Neural crest cell (in vitro differentiated cells): Measurements from ENCODE around the gene GNA14. TPM values are rescaled to one million over a fixed set of nuclear protein-coding genes. Genes with fewer than 3 reads are reported as not detected.

Experiments
- DNase-seq: peaks from one replicate; pipeline ENCODE4 v3.0.0; 2021; ENCODE audit warnings: low read depth, mixed read lengths, low spot score
- H3K27ac Mint-ChIP-seq: one replicate; pipeline ENCODE4 v1.8.0; 2021; ENCODE audit warnings: mild to moderate bottlenecking, mixed read lengths; ENCODE audit not compliant: unreplicated experiment
- H3K27me3 Mint-ChIP-seq: 2 replicates; pipeline ENCODE4 v1.8.0; 2021; ENCODE audit warnings: low read depth, mild to moderate bottlenecking, mixed read lengths
- H3K36me3 Mint-ChIP-seq: 2 replicates; pipeline ENCODE4 v1.8.0; 2021; ENCODE audit warnings: low read depth, mild to moderate bottlenecking, mixed read lengths
- H3K4me1 Mint-ChIP-seq: 2 replicates; pipeline ENCODE4 v1.8.0; 2021; ENCODE audit warnings: mixed read lengths
- H3K4me3 Mint-ChIP-seq: one replicate; pipeline ENCODE4 v1.8.0; 2021; ENCODE audit warnings: mild to moderate bottlenecking, mixed read lengths
- H3K9me3 Mint-ChIP-seq: 2 replicates; pipeline ENCODE4 v1.8.0; 2021; ENCODE audit warnings: mixed read lengths
- CTCF ChIP-seq: fragments of 200-600 bp; sonication (generic); conservative IDR thresholded peaks from 2 replicates; pipeline ENCODE4 v1.5.0; 2021; ENCODE audit warnings: antibody characterized with exemption, mild to moderate bottlenecking
- total RNA-seq: library from RNA; stranded (reverse); gene quantifications from 2 replicates; pipeline ENCODE4 v1.2.1, GENCODE V29; 2021

GNA14 gene
- total RNA-seq, 1 donor from 2014 or later: not detected

DNA sequence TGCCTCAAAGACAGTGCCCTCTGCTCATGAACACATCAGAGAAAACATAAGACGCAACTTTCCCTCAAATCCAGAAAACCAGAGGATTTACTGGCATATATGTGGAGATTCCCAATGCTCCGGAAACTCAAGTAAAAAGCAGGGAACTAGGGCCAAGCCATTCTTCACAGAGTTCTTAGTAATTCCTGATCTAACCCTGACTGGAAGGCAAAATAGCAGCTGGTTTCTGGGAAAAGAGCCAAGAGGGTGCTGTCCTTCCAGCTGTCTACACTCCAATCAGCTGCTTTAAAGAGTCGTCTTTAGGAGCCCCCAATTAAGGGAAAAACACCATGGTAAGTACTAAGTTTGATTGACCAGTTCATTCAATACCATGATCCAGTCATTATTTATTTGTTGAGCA lies 49.6 kb downstream of the GNA14 start:
- no peak overlapping the region for H3K27ac Mint-ChIP-seq
- H3K36me3 Mint-ChIP-seq: no peaks in the 10 kb centered on the region
- no peak for DNase-seq
- no peaks in the 10 kb centered on the region for H3K9me3 Mint-ChIP-seq
- H3K4me3 Mint-ChIP-seq: no peak overlapping the region
- TF ChIP-seq CTCF: no peak
- H3K4me1 Mint-ChIP-seq: no peaks in the 10 kb centered on the region
- H3K27me3 Mint-ChIP-seq: no peaks in the 10 kb centered on the region

GRCh38 chr9:77597057-77597456 lies 51.1 kb downstream of the GNA14 start:
- no peaks in the 10 kb centered on the region for H3K9me3 Mint-ChIP-seq
- no peak overlapping the region for H3K27ac Mint-ChIP-seq
- no peak for TF ChIP-seq CTCF
- H3K4me3 Mint-ChIP-seq: no peak overlapping the region
- DNase-seq: no peak
- H3K4me1 Mint-ChIP-seq: no peaks in the 10 kb centered on the region
- H3K27me3 Mint-ChIP-seq: no peaks in the 10 kb centered on the region
- H3K36me3 Mint-ChIP-seq: no peaks in the 10 kb centered on the region

- Mint-ChIP-seq H3K36me3 (no peaks in the 10 kb centered on the region), H3K4me3 (no peak overlapping the region), H3K9me3 (no peaks in the 10 kb centered on the region), H3K4me1 (no peaks in the 10 kb centered on the region), H3K27me3 (no peaks in the 10 kb centered on the region), H3K27ac (no peak overlapping the region)
- no peak for DNase-seq
- TF ChIP-seq CTCF: no peak
Observed at GRCh38 chr9:77595426-77596095, 52.6 kb downstream of the GNA14 start.

GRCh38 chr9:77594963-77595362 lies 53.2 kb downstream of the GNA14 start:
- no peaks in the 10 kb centered on the region for H3K27me3 Mint-ChIP-seq
- H3K27ac Mint-ChIP-seq: peak overlapping the region; percentile 51
- no peak for DNase-seq
- no peak for TF ChIP-seq CTCF
- no peak overlapping the region for H3K4me3 Mint-ChIP-seq
- H3K9me3 Mint-ChIP-seq: no peaks in the 10 kb centered on the region
- H3K4me1 Mint-ChIP-seq: no peaks in the 10 kb centered on the region
- H3K36me3 Mint-ChIP-seq: no peaks in the 10 kb centered on the region

DNA sequence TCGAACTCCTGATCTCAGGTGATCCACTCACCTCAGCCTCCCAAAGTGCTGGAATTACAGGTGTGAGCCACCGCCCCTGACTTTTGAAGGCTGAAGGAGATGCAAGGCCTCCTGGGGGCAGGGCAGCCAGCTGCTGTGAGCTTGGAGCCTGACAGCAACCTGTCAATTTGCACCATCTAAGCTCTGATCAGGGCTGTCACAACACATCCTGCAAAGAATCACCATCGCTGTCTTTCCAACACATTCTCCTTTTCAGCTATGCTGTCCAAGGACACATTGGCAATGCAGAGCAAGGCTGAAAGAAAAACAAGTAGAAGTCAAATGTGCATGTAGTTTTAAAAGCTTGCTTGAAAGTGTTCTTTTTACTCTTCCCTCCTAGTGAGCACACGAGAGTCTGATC lies 54.6 kb downstream of the GNA14 start:
- Mint-ChIP-seq H3K27me3 (no peaks in the 10 kb centered on the region), H3K36me3 (no peaks in the 10 kb centered on the region), H3K4me1 (no peaks in the 10 kb centered on the region), H3K9me3 (no peaks in the 10 kb centered on the region), H3K27ac (no peak overlapping the region), H3K4me3 (no peak overlapping the region)
- no peak for TF ChIP-seq CTCF
- DNase-seq: no peak

GRCh38 chr9:77592476-77592875 lies 55.6 kb downstream of the GNA14 start:
- DNase-seq: no peak
- Mint-ChIP-seq H3K9me3 (no peaks in the 10 kb centered on the region), H3K27ac (no peak overlapping the region), H3K4me1 (no peaks in the 10 kb centered on the region), H3K4me3 (no peak overlapping the region), H3K27me3 (no peaks in the 10 kb centered on the region), H3K36me3 (no peaks in the 10 kb centered on the region)
- no peak for TF ChIP-seq CTCF
